ENCODE measurements around the gene CEP170B. TPM values are rescaled to one million over a fixed set of nuclear protein-coding genes. Genes with fewer than 3 reads are reported as not detected.
"Not testable (repeated sequence)": the region's sequence is repeated elsewhere in the genome, so short reads cannot be mapped to it uniquely, and the experiment has no call there.

Gene CEP170B
- polyA plus RNA-seq, 2 donors, result 19.8 to 37.5 TPM

DNA sequence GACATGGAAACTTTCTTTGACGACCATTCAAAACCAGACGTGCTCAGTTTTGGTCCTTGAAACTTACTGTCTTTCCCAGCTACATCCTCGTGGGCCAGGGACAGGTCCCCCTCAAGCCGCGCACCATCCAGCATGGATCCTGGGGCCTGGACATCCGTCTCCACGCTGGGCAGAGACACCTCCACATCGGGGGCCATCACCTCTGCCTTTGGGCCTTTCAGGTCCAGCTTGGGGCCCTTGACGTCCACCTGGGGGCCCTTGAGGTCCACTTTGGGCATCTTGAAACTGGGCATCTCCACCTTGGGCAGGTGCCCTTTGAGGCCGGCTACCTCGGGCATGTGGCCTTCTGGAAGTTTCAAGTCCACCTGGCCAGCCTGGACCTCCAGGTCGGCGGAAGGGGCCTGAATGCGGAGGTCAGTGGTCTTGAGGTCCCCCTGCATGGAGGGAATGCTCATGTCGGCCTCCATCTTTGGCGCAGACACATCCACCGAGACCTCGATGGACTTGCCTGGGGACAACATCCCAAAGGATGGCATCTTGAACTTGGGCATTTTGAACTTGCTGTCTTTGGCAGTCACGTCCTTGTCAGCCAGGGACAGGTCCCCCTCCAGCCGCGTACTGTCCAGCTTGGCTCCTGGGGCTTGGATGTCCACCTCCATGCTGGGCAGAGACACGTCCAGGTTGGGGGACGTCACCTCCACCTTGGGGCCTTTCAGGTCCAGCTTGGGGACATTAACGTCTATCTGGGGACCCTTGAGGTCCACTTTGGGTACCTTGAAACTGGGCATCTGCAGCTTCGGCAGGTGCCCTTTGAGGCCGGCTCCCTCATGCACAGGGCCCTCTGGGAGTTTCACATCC, 76.7 kb downstream of the CEP170B start:
- 94% methylated on average over 26 of the region's 26 CpGs for WGBS, 2 donors

GRCh38 chr14:104942586-104942985, 77.5 kb downstream of the CEP170B start:
- Histone ChIP-seq H3K36me3 (ENCODE audit: control insufficient read depth in 2 of 2, insufficient read depth in 2 of 2, low read length in 1 of 2) (peaks cover 0 to 27% of the 10 kb centered on the region in 2 donors), H3K9me3 (ENCODE audit: control insufficient read depth in 2 of 2, insufficient read depth in 1 of 2, low read depth in 1 of 2, low read length in 1 of 2) (no peaks in the 10 kb centered on the region), H3K4me3 (ENCODE audit: low read depth in 1 of 2, low read length in 2 of 2) (no peak overlapping the region), H3K4me1 (ENCODE audit: control insufficient read depth in 2 of 2, insufficient read depth in 2 of 2, low read length in 1 of 2) (no peaks in the 10 kb centered on the region), H3K27me3 (ENCODE audit: control insufficient read depth in 1 of 2, insufficient read depth in 2 of 2, low read length in 2 of 2) (no peaks in the 10 kb centered on the region), H3K27ac (ENCODE audit: low read depth in 2 of 2, low read length in 1 of 2) (no peak overlapping the region)
- WGBS, 2 donors, result 88 to 95% methylated on average over 16 of the region's 16 CpGs

More for the DNA sequence above, 76.7 kb downstream of the CEP170B start:
- Histone ChIP-seq H3K36me3 (ENCODE audit: control insufficient read depth in 2 of 2, insufficient read depth in 2 of 2, low read length in 1 of 2) (peaks cover 0 to 32% of the 10 kb centered on the region in 2 donors), H3K27ac (ENCODE audit: low read depth in 2 of 2, low read length in 1 of 2) (no peak overlapping the region), H3K4me3 (ENCODE audit: low read depth in 1 of 2, low read length in 2 of 2) (no peak overlapping the region), H3K4me1 (ENCODE audit: control insufficient read depth in 2 of 2, insufficient read depth in 2 of 2, low read length in 1 of 2) (peaks cover 0 to 3% of the 10 kb centered on the region in 2 donors), H3K9me3 (ENCODE audit: control insufficient read depth in 2 of 2, insufficient read depth in 1 of 2, low read depth in 1 of 2, low read length in 1 of 2) (no peaks in the 10 kb centered on the region), H3K27me3 (ENCODE audit: control insufficient read depth in 1 of 2, insufficient read depth in 2 of 2, low read length in 2 of 2) (no peaks in the 10 kb centered on the region)

DNA sequence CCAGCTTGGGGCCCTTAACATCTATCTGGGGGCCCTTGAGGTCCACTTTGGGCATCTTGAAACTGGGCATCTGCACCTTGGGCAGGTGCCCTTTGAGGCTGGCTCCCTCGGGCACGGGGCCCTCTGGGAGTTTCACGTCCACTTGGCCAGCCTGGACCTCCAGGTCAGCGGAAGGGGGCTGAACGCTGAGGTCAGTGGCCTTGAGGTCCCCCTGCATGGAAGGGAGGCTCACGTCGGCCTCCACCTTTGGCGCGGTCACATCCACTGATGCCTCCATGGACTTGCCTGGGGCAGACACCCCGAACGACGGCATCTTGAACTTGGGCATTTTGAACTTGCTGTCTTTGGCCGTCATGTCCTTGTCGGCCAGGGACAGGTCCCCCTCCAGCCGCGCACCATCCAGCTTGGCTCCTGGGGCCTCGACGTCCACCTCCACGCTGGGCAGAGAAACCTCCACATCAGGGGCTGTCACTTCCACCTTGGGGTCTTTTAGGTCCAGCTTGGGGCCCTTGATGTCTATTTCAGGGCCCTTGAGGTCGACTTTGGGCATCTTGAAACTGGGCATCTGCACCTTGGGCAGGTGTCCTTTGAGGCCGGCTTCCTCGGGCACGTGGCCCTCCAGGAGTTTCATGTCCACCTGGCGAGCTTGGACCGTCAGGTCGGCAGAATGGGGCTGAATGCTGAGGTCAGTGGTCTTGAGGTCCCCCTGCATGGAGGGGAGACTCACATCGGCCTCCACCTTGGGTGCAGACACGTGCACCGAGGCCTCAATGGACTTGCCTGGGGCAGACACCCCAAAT, 78.3 kb downstream of the CEP170B start:
- H3K36me3 ChIP-seq (ENCODE audit: control insufficient read depth in 2 of 2, insufficient read depth in 2 of 2, low read length in 1 of 2), result peaks cover 0 to 24% of the 10 kb centered on the region in 2 donors
- 93 to 94% methylated on average over 28 to 29 of the region's 29 CpGs for WGBS, 2 donors
- H3K27ac ChIP-seq (ENCODE audit: low read depth in 2 of 2, low read length in 1 of 2); H3K4me3 ChIP-seq (ENCODE audit: low read depth in 1 of 2, low read length in 2 of 2); H3K9me3 ChIP-seq (ENCODE audit: control insufficient read depth in 2 of 2, insufficient read depth in 1 of 2, low read depth in 1 of 2, low read length in 1 of 2); H3K4me1 ChIP-seq (ENCODE audit: control insufficient read depth in 2 of 2, insufficient read depth in 2 of 2, low read length in 1 of 2); H3K27me3 ChIP-seq (ENCODE audit: control insufficient read depth in 1 of 2, insufficient read depth in 2 of 2, low read length in 2 of 2): not testable (repeated sequence)

- WGBS, 2 donors, result 81 to 97% methylated on average over 6 of the region's 6 CpGs
- H3K4me3 ChIP-seq (ENCODE audit: low read depth in 1 of 2, low read length in 2 of 2), result not testable (repeated sequence)
- H3K36me3 ChIP-seq (ENCODE audit: control insufficient read depth in 2 of 2, insufficient read depth in 2 of 2, low read length in 1 of 2), result peaks cover 0 to 26% of the 10 kb centered on the region in 2 donors
Measured at GRCh38 chr14:104944016-104944308, 78.9 kb downstream of the CEP170B start.

GRCh38 chr14:104944436-104945205, 79.6 kb downstream of the CEP170B start:
- H3K36me3 ChIP-seq (ENCODE audit: control insufficient read depth in 2 of 2, insufficient read depth in 2 of 2, low read length in 1 of 2), result peaks cover 0 to 24% of the 10 kb centered on the region in 2 donors
- H3K9me3 ChIP-seq (ENCODE audit: control insufficient read depth in 2 of 2, insufficient read depth in 1 of 2, low read depth in 1 of 2, low read length in 1 of 2); H3K27me3 ChIP-seq (ENCODE audit: control insufficient read depth in 1 of 2, insufficient read depth in 2 of 2, low read length in 2 of 2); H3K4me1 ChIP-seq (ENCODE audit: control insufficient read depth in 2 of 2, insufficient read depth in 2 of 2, low read length in 1 of 2); H3K4me3 ChIP-seq (ENCODE audit: low read depth in 1 of 2, low read length in 2 of 2); H3K27ac ChIP-seq (ENCODE audit: low read depth in 2 of 2, low read length in 1 of 2): not testable (repeated sequence)
- 92 to 96% methylated on average over 29 of the region's 29 CpGs for WGBS, 2 donors

More at GRCh38 chr14:104944016-104944308, 78.9 kb downstream of the CEP170B start:
- not testable (repeated sequence) for H3K9me3 ChIP-seq (ENCODE audit: control insufficient read depth in 2 of 2, insufficient read depth in 1 of 2, low read depth in 1 of 2, low read length in 1 of 2); H3K27me3 ChIP-seq (ENCODE audit: control insufficient read depth in 1 of 2, insufficient read depth in 2 of 2, low read length in 2 of 2); H3K4me1 ChIP-seq (ENCODE audit: control insufficient read depth in 2 of 2, insufficient read depth in 2 of 2, low read length in 1 of 2); H3K27ac ChIP-seq (ENCODE audit: low read depth in 2 of 2, low read length in 1 of 2)

GRCh38 chr14:104945266-104945665, 80.2 kb downstream of the CEP170B start:
- H3K27ac ChIP-seq (ENCODE audit: low read depth in 2 of 2, low read length in 1 of 2); H3K4me1 ChIP-seq (ENCODE audit: control insufficient read depth in 2 of 2, insufficient read depth in 2 of 2, low read length in 1 of 2); H3K9me3 ChIP-seq (ENCODE audit: control insufficient read depth in 2 of 2, insufficient read depth in 1 of 2, low read depth in 1 of 2, low read length in 1 of 2); H3K4me3 ChIP-seq (ENCODE audit: low read depth in 1 of 2, low read length in 2 of 2); H3K27me3 ChIP-seq (ENCODE audit: control insufficient read depth in 1 of 2, insufficient read depth in 2 of 2, low read length in 2 of 2): not testable (repeated sequence)
- WGBS, 2 donors, result 88 to 93% methylated on average over 18 to 19 of the region's 20 CpGs
- H3K36me3 ChIP-seq (ENCODE audit: control insufficient read depth in 2 of 2, insufficient read depth in 2 of 2, low read length in 1 of 2), result peaks cover 0 to 19% of the 10 kb centered on the region in 2 donors

Other genes starting within 250 kb of the CEP170B start
- gene INF2, start 175.7 kb upstream of the CEP170B start, polyA plus RNA-seq, result 10 to 100 TPM; 26.6 to 41.9 TPM
- 10 to 100 TPM in 1 of 2 donors, 1 to 10 TPM in 1; 5.8 to 10.2 TPM for gene ADSS1, start 141.0 kb upstream of the CEP170B start, polyA plus RNA-seq
- gene SIVA1, start 112.1 kb upstream of the CEP170B start, polyA plus RNA-seq, result 100 to 1,000 TPM in 1 of 2 donors, 10 to 100 TPM in 1; 60.5 to 159 TPM
- 10 to 100 TPM; 62.6 to 62.9 TPM for gene AKT1, start 69.5 kb upstream of the CEP170B start, polyA plus RNA-seq
- gene ZBTB42, start 64.2 kb upstream of the CEP170B start, polyA plus RNA-seq, result 1 to 10 TPM; 5.0 TPM
- gene PLD4, start 59.6 kb downstream of the CEP170B start, polyA plus RNA-seq, result under 1 TPM; 0.53 to 0.65 TPM
- gene AHNAK2, start 113.1 kb downstream of the CEP170B start, polyA plus RNA-seq, result 100 to 1,000 TPM in 1 of 2 donors, 10 to 100 TPM in 1; 67.4 to 104 TPM
- gene CLBA1, start 120.5 kb downstream of the CEP170B start, polyA plus RNA-seq, result 1 to 10 TPM; 6.5 to 8.3 TPM
- 10 to 100 TPM; 23.5 to 24.7 TPM for gene CDCA4, start 155.8 kb downstream of the CEP170B start, polyA plus RNA-seq
- under 1 TPM; 0.42 to 0.47 TPM for gene GPR132, start 200.2 kb downstream of the CEP170B start, polyA plus RNA-seq